ENCODE data around the gene OSTC. TPM values are rescaled to one million over a fixed set of nuclear protein-coding genes. Genes with fewer than 3 reads are reported as not detected.

OSTC gene
- 10 to 100 TPM; 87.5 to 92.6 TPM for total RNA-seq
- polyA plus RNA-seq: 100 to 1,000 TPM; 101 to 149 TPM
- long read RNA-seq, donor 1, transcript OSTC-201 (4 exons, 1,077 nt): major isoform, 161 of 218 reads
- long read RNA-seq, donor 1, partial matches to known transcripts: 55 of 218 reads
- long read RNA-seq, donor 1, other reads (novel, unspliced or antisense): 0 of 218 reads
- long read RNA-seq, donor 2, transcript OSTC-201 (4 exons, 1,077 nt): major isoform, 76 of 111 reads
- long read RNA-seq, donor 2, partial matches to known transcripts: 31 of 111 reads
- long read RNA-seq, donor 2, other reads (novel, unspliced or antisense): 0 of 111 reads
- long read RNA-seq, donor 3, transcript OSTC-201 (4 exons, 1,077 nt): major isoform, 103 of 127 reads
- long read RNA-seq, donor 3, partial matches to known transcripts: 21 of 127 reads
- long read RNA-seq, donor 3, other reads (novel, unspliced or antisense): 0 of 127 reads
- long read RNA-seq, donor 4, transcript OSTC-201 (4 exons, 1,077 nt): major isoform, 54 of 94 reads
- long read RNA-seq, donor 4, partial matches to known transcripts: 38 of 94 reads
- long read RNA-seq, donor 4, other reads (novel, unspliced or antisense): 0 of 94 reads
- long read RNA-seq, donor 5, transcript OSTC-201 (4 exons, 1,077 nt): major isoform, 199 of 217 reads
- long read RNA-seq, donor 5, partial matches to known transcripts: 14 of 217 reads
- long read RNA-seq, donor 5, other reads (novel, unspliced or antisense): 0 of 217 reads

GRCh38 chr4:108650212-108651013 lies at the start of gene OSTC:
TSS of gene OSTC (plus strand) at chr4:108650599. CDS start at chr4:108650656, 57 bp downstream.
- peak; percentile 97 for ATAC-seq (ENCODE audit: insufficient read depth, low FRiP score)
- no peak for TF ChIP-seq CTCF (IDR thresholded peaks at IDR 0.05; ENCODE audit: control extremely low read depth, extremely low read depth)
- peak; percentile 95 to 98 (median 98) for DNase-seq
- WGBS, 2 donors: 0% methylated on average over 45 of the region's 45 CpGs
- H3K4me1 ChIP-seq (ENCODE audit: control insufficient read depth in 5 of 5, insufficient read depth in 5 of 5, low read length in 5 of 5): peaks cover 0 to 20% (median 5%) of the 10 kb centered on the region in 5 donors
- peak within 1 kb of the TSS; percentile 88 for H3K4me3 ChIP-seq
- H3K9ac ChIP-seq (ENCODE audit: insufficient read depth in 1 of 2, low read length in 2 of 2): peak within 1 kb of the TSS; percentile 86 to 94
- H3K27me3 ChIP-seq (ENCODE audit: control insufficient read depth in 3 of 3, insufficient read depth in 3 of 3, low read length in 2 of 3): no peaks in the 10 kb centered on the region
- peaks cover 0 to 3% (median 2%) of the 10 kb centered on the region in 4 donors for H3K36me3 ChIP-seq (ENCODE audit: control insufficient read depth in 4 of 4, insufficient read depth in 4 of 4, low read length in 4 of 4)
- no peaks in the 10 kb centered on the region for H3K9me3 ChIP-seq (ENCODE audit: control insufficient read depth in 4 of 4, insufficient read depth in 3 of 4, low read length in 3 of 4)
- peak within 1 kb of the TSS; percentile 68 to 95 for H3K27ac ChIP-seq (ENCODE audit: low read depth in 1 of 2, low read length in 1 of 2)

- no peaks in the 10 kb centered on the region for H3K27me3 ChIP-seq (ENCODE audit: control insufficient read depth in 3 of 3, insufficient read depth in 3 of 3, low read length in 2 of 3)
- H3K4me1 ChIP-seq (ENCODE audit: control insufficient read depth in 5 of 5, insufficient read depth in 5 of 5, low read length in 5 of 5): peaks cover 0 to 1% (median 0%) of the 10 kb centered on the region in 5 donors
- H3K9ac ChIP-seq (ENCODE audit: insufficient read depth in 1 of 2, low read length in 2 of 2): no peak overlapping the region
- DNase-seq (no peak), ATAC-seq (ENCODE audit: insufficient read depth, low FRiP score) (no peak)
- H3K4me3 ChIP-seq: no peak overlapping the region
- no peak for TF ChIP-seq CTCF (IDR thresholded peaks at IDR 0.05; ENCODE audit: control extremely low read depth, extremely low read depth)
- H3K27ac ChIP-seq (ENCODE audit: low read depth in 1 of 2, low read length in 1 of 2): no peak overlapping the region
- no peaks in the 10 kb centered on the region for H3K9me3 ChIP-seq (ENCODE audit: control insufficient read depth in 4 of 4, insufficient read depth in 3 of 4, low read length in 3 of 4)
- no peaks in the 10 kb centered on the region for H3K36me3 ChIP-seq (ENCODE audit: control insufficient read depth in 4 of 4, insufficient read depth in 4 of 4, low read length in 4 of 4)
- WGBS, 2 donors: 85 to 90% methylated on average over 3 of the region's 3 CpGs
Measured at GRCh38 chr4:108601106-108601505, 49.3 kb upstream of the OSTC start.

- Histone ChIP-seq H3K4me3 (no peak overlapping the region), H3K27me3 (ENCODE audit: control insufficient read depth in 3 of 3, insufficient read depth in 3 of 3, low read length in 2 of 3) (no peaks in the 10 kb centered on the region), H3K36me3 (ENCODE audit: control insufficient read depth in 4 of 4, insufficient read depth in 4 of 4, low read length in 4 of 4) (no peaks in the 10 kb centered on the region), H3K27ac (ENCODE audit: low read depth in 1 of 2, low read length in 1 of 2) (no peak overlapping the region), H3K9ac (ENCODE audit: insufficient read depth in 1 of 2, low read length in 2 of 2) (no peak overlapping the region), H3K4me1 (ENCODE audit: control insufficient read depth in 5 of 5, insufficient read depth in 5 of 5, low read length in 5 of 5) (peaks cover 0 to 1% (median 0%) of the 10 kb centered on the region in 5 donors), H3K9me3 (ENCODE audit: control insufficient read depth in 4 of 4, insufficient read depth in 3 of 4, low read length in 3 of 4) (no peaks in the 10 kb centered on the region)
- DNase-seq: no peak
- ATAC-seq (ENCODE audit: insufficient read depth, low FRiP score): no peak
- TF ChIP-seq CTCF (IDR thresholded peaks at IDR 0.05; ENCODE audit: control extremely low read depth, extremely low read depth): no peak
- WGBS, 2 donors: 76 to 84% methylated on average over 1 of the region's 1 CpG
Measured at GRCh38 chr4:108601532-108601931, 48.9 kb upstream of the OSTC start.
